B cell (primary cell): ENCODE results near the gene ZMYM4. TPM values are rescaled to one million over a fixed set of nuclear protein-coding genes. Genes with fewer than 3 reads are reported as not detected.

ENCODE experiments used
- ATAC-seq: fragments of 200-7000 bp; cut with Tn5 transposase; one replicate; pipeline ENCODE4 v1.10.0; 2021; ENCODE audit warnings: low read depth, mild to moderate bottlenecking, moderate number of reproducible peaks, moderate library complexity
- CTCF ChIA-PET: fragments of 350-600 bp; sonication (Branson Sonifier 250); formaldehyde crosslinking; loops from one replicate; lab custom pipeline; 2021; ENCODE audit warnings: antibody characterized with exemption, inconsistent platforms; lab: Charles Lee
- POLR2A ChIA-PET: fragments of 350-600 bp; sonication (Branson Sonifier 250); formaldehyde crosslinking; loops from one replicate; lab custom pipeline; 2021; ENCODE audit warnings: antibody characterized with exemption; lab: Charles Lee
- DNase-seq: peaks from one replicate; pipeline ENCODE4 v3.0.0; 2013
- H2AFZ ChIP-seq: 2 replicates; pipeline ENCODE4 v1.6.1; 2012; ENCODE audit warnings: mild to moderate bottlenecking, low read depth, low read length; ENCODE audit not compliant: insufficient read depth, poor library complexity, severe bottlenecking
- H3K27ac ChIP-seq, 2 donors: 1 replicate in 1 of 2; 2 replicates in 1 of 2; pipeline ENCODE4 v1.5.1; 2012 to 2013; ENCODE audit warnings: low read length in 2 of 2, mild to moderate bottlenecking in 2 of 2, moderate library complexity in 1 of 2
- H3K27me3 ChIP-seq, 4 experiments: fragments of 200-600 bp in 1 of 4; sonication (generic) in 1 of 4; replicated peaks in 1 of 4; 1 replicate in 2 of 4; 2 replicates in 2 of 4; pipeline versions ENCODE4 v1.6.1 to v1.7.0; 2013 to 2016; ENCODE audit warnings: low read length in 3 of 4, mild to moderate bottlenecking in 2 of 4, mixed read lengths in 1 of 4, moderate library complexity in 1 of 4; ENCODE audit not compliant: insufficient read depth in 4 of 4, control insufficient read depth in 3 of 4; ENCODE audit errors: control extremely low read depth in 1 of 4
- H3K36me3 ChIP-seq, 2 experiments: replicated peaks in 1 of 2; 1 replicate in 1 of 2; 2 replicates in 1 of 2; pipeline versions ENCODE4 v1.6.1 to v1.7.1; 2013; ENCODE audit warnings: low read length in 1 of 2; ENCODE audit not compliant: insufficient read depth in 2 of 2, control insufficient read depth in 1 of 2; ENCODE audit errors: control extremely low read depth in 1 of 2, extremely low read depth in 1 of 2
- H3K4me1 ChIP-seq, 2 donors: fragments of 200-600 bp in 1 of 2; sonication (generic) in 1 of 2; 1 replicate in 1 of 2; 2 replicates in 1 of 2; pipeline versions ENCODE4 v1.5.1 to v1.6.1; 2013 to 2017; ENCODE audit warnings: low read length in 2 of 2; ENCODE audit not compliant: control insufficient read depth in 2 of 2, insufficient read depth in 2 of 2
- H3K4me2 ChIP-seq: replicated peaks from 2 replicates; pipeline ENCODE3; 2012; ENCODE audit warnings: mild to moderate bottlenecking, low read depth, low read length; ENCODE audit not compliant: poor library complexity, severe bottlenecking
- H3K4me3 ChIP-seq, 5 experiments: fragments of 200-600 bp in 1 of 5; sonication (generic) in 1 of 5; 1 replicate in 3 of 5; 2 replicates in 2 of 5; pipeline versions ENCODE4 v1.5.1 to v1.7.0; 2011 to 2016; ENCODE audit warnings: low read length in 4 of 5, mild to moderate bottlenecking in 4 of 5, low read depth in 2 of 5, control low read depth in 1 of 5, moderate library complexity in 1 of 5; ENCODE audit not compliant: insufficient read depth in 1 of 5; ENCODE audit errors: control extremely low read depth in 1 of 5, extremely low read depth in 1 of 5
- H3K79me2 ChIP-seq: fragments of 200-600 bp; sonication (generic); one replicate; pipeline ENCODE4 v1.6.0; 2016; ENCODE audit warnings: low read length; ENCODE audit not compliant: control insufficient read depth, insufficient read depth
- H3K9ac ChIP-seq: fragments of 200-600 bp; sonication (generic); 2 replicates; pipeline ENCODE4 v1.6.1; 2017; ENCODE audit warnings: mild to moderate bottlenecking, low read length, moderate library complexity
- H3K9me3 ChIP-seq, 3 donors: one replicate each; pipeline versions ENCODE4 v1.6.1 to v1.7.1; 2013; ENCODE audit warnings: low read length in 2 of 3; ENCODE audit not compliant: control insufficient read depth in 2 of 3, insufficient read depth in 1 of 3; ENCODE audit errors: control extremely low read depth in 1 of 3
- H4K20me1 ChIP-seq: 2 replicates; pipeline ENCODE4 v1.6.0; 2012; ENCODE audit warnings: mild to moderate bottlenecking, low read length; ENCODE audit not compliant: insufficient read depth, control insufficient read depth, poor library complexity, severe bottlenecking
- H3K27ac Mint-ChIP-seq: one replicate; pipeline ENCODE4 v1.8.0; 2021; ENCODE audit warnings: mixed read lengths
- H3K27me3 Mint-ChIP-seq: one replicate; pipeline ENCODE4 v1.8.0; 2021; ENCODE audit warnings: mixed read lengths
- H3K4me1 Mint-ChIP-seq: one replicate; pipeline ENCODE4 v1.8.0; 2021; ENCODE audit warnings: mixed read lengths
- H3K4me3 Mint-ChIP-seq: one replicate; pipeline ENCODE4 v1.8.0; 2021; ENCODE audit warnings: mixed read lengths
- H3K9me3 Mint-ChIP-seq: one replicate; pipeline ENCODE4 v1.8.0; 2022; ENCODE audit warnings: mixed read lengths; ENCODE audit not compliant: insufficient read depth
- EZH2 ChIP-seq: IDR thresholded peaks from 2 replicates; pipeline ENCODE4 v1.6.1; 2012; ENCODE audit warnings: borderline replicate concordance, low read depth, mild to moderate bottlenecking, moderate library complexity, low read length; ENCODE audit not compliant: insufficient read depth, poor library complexity, severe bottlenecking
- WGBS: methylation state at CpG from one replicate; pipeline ENCODE4 v1.1.5; 2013; ENCODE audit warnings: missing lambda C conversion rate; ENCODE audit not compliant: insufficient coverage; 5-methylcytosine and 5-hydroxymethylcytosine counted together
- intact Hi-C: fragments of 100-400 bp; cut with micrococcal nuclease; formaldehyde crosslinking; loops from one replicate; pipeline ENCODE4 v1.10.0; 2022
- polyA plus RNA-seq: library from polyadenylated mRNA; depleted of rRNA; stranded (reverse); fragments of >200 nt; gene quantifications from 2 replicates; pipeline ENCODE4 v1.2.3, GENCODE V29; 2012
- total RNA-seq, 2 donors: library from RNA; stranded (reverse); fragments of 120-200 nt in 1 of 2; gene quantifications; 1 replicate in 1 of 2; 2 replicates in 1 of 2; pipeline versions ENCODE4 v1.2.3 to v1.2.4, GENCODE V29; 2013 to 2022
- TF ChIP-seq, protein P1 (sequence below): fragments of 200-600 bp; IDR thresholded peaks from one replicate; pipeline ENCODE4 v1.8.0; 2022; ENCODE audit warnings: antibody characterized with exemption, mild to moderate bottlenecking

Gene ZMYM4
- total and polyA plus RNA-seq, 2 donors (not counting 1 experiment from before 2014, with no cell fraction given), result 7.2 to 45.2 TPM

DNA sequence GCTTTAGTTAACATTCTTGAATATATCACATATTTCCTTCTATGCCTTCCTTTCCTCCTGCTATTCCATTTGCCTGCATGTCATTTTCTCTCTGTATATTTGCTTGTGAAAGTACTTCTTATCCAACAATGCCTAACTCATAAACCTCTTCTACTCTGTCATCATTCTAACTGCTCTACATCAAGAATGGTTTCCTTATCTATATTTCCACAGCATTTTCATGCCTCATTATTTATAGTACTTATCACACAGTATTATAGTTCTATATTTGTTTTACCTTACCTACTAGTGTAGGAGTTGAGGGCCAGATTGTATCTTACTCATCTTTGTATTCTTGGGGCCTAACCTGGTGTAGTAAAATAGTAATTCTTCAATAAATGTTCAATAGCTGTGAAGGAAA is 91.5 kb downstream of the ZMYM4 start:
- Histone ChIP-seq H3K27ac (no peak overlapping the region), H3K27me3 (no peaks in the 10 kb centered on the region), H3K79me2 (no peaks in the 10 kb centered on the region), H3K4me2 (no peak overlapping the region), H4K20me1 (no peaks in the 10 kb centered on the region), H3K9me3 (no peaks in the 10 kb centered on the region), H2AFZ (no peak overlapping the region), H3K9ac (no peak overlapping the region), H3K4me3 (no peak overlapping the region), H3K36me3 (peaks cover 7 to 24% of the 10 kb centered on the region in 2 experiments), H3K4me1 (peaks cover 7 to 10% of the 10 kb centered on the region in 2 donors)
- ATAC-seq (no peak), DNase-seq (no peak)
- peaks cover 28% of the 10 kb centered on the region for H3K4me1 Mint-ChIP-seq
- H3K27ac Mint-ChIP-seq, result no peak overlapping the region
- POLR2A ChIA-PET, result no interaction called here
- CTCF ChIA-PET, result interaction anchor here (0.7 kb wide), 1 partner anchor 615 kb away, joined by 4 read pairs; no protein-coding TSS in a partner anchor
- no peaks in the 10 kb centered on the region for H3K9me3 Mint-ChIP-seq
- intact Hi-C loops, result no loop called here
- H3K27me3 Mint-ChIP-seq, result no peaks in the 10 kb centered on the region
- no peak overlapping the region for H3K4me3 Mint-ChIP-seq
- TF ChIP-seq, protein P1, sequence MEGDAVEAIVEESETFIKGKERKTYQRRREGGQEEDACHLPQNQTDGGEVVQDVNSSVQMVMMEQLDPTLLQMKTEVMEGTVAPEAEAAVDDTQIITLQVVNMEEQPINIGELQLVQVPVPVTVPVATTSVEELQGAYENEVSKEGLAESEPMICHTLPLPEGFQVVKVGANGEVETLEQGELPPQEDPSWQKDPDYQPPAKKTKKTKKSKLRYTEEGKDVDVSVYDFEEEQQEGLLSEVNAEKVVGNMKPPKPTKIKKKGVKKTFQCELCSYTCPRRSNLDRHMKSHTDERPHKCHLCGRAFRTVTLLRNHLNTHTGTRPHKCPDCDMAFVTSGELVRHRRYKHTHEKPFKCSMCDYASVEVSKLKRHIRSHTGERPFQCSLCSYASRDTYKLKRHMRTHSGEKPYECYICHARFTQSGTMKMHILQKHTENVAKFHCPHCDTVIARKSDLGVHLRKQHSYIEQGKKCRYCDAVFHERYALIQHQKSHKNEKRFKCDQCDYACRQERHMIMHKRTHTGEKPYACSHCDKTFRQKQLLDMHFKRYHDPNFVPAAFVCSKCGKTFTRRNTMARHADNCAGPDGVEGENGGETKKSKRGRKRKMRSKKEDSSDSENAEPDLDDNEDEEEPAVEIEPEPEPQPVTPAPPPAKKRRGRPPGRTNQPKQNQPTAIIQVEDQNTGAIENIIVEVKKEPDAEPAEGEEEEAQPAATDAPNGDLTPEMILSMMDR, result no peak
- no peak for TF ChIP-seq EZH2

DNA sequence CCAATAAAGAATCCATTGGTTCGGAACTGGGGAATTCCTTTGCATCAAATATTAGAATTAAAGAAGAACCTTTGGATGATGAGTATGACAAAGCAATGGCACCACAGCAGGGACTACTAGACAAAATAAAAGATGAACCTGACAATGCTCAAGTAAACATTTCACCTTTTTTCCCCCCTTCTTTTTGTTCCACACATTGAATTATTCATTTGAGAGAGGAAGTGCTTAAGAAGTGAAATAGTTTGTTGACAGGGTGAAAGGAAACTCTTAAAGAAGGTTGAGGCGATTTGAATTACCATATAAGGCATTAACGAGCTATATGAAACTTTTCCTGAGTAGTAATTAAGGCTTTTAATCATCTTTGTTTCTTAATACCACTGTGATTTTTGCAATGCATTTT is 93.1 kb downstream of the ZMYM4 start:
- Histone ChIP-seq H3K79me2 (no peaks in the 10 kb centered on the region), H4K20me1 (no peaks in the 10 kb centered on the region), H2AFZ (no peak overlapping the region), H3K4me2 (no peak overlapping the region), H3K4me3 (no peak overlapping the region), H3K9ac (no peak overlapping the region), H3K27ac (no peak overlapping the region), H3K27me3 (no peaks in the 10 kb centered on the region), H3K9me3 (no peaks in the 10 kb centered on the region), H3K36me3 (peaks cover 7 to 24% of the 10 kb centered on the region in 2 experiments), H3K4me1 (peaks cover 7 to 11% of the 10 kb centered on the region in 2 donors)
- Mint-ChIP-seq H3K27me3 (no peaks in the 10 kb centered on the region), H3K9me3 (no peaks in the 10 kb centered on the region), H3K4me3 (no peak overlapping the region), H3K4me1 (peaks cover 28% of the 10 kb centered on the region), H3K27ac (no peak overlapping the region)
- intact Hi-C loops, result no loop called here
- ChIA-PET POLR2A (no interaction called here), CTCF (no interaction called here)
- TF ChIP-seq, protein P1, result no peak
- no peak for TF ChIP-seq EZH2
- WGBS, result no CpG with 5 or more reads among the region's 3 CpGs
- ATAC-seq (no peak), DNase-seq (no peak)
